HTERT RPE-1 (cell line): ENCODE results near the gene SLC1A3.

Experiments used
- in situ Hi-C: fragments of 300-500 bp; cut with MboI; formaldehyde crosslinking; loops from 4 replicates; pipeline ENCODE4 v1.14.3; 2020; ENCODE audit warnings: low sequenced_read_pairs

The SLC1A3 gene

DNA sequence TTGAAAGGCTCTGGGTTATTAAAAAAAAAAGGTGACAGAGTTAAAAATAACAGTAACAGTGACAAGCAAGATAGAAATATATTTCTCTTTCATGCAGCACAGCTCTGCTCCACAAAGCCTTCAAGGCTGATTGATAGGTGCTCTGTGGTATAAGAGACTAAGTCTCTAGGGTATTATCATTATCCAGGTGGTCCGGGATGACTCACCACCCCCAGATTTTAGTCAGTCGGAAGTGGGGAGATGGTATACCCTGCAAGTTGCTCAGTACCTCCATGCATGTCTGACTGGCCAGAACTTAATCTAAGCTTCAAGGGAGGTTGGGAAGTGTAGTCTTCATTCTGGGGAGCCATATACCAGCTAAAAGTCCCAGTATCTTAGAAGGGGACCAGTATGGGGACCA is 76.1 kb downstream of the SLC1A3 start:
- in situ Hi-C loops, result no loop called here

DNA sequence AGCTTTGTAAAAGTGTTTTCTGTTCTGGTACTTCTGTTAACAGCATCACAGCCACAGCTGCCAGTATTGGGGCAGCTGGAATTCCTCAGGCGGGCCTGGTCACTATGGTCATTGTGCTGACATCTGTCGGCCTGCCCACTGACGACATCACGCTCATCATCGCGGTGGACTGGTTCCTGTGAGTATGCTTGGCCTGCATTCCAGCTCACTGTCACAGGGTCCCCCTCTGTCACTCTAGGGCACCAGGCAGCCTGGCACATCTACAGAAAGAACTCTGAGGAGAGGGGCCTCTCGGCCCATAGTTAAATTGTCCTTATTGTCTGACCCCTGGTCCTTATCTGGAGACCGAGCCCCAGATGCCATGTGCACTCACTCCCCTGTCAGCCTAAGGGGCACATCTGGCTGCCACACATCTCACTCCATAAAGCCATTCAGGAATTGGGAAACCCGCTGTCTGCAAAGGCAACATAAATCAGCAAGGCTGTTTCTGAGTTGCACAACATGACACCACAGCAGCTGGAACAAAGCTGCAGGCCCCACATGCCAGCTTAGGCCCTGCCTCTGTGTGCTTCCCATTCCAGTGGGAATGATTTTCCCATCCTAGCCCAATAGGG is 77.5 kb downstream of the SLC1A3 start:
- in situ Hi-C loops, result no loop called here

- in situ Hi-C loops, result no loop called here
These were observed 79.4 kb downstream of the SLC1A3 start for GRCh38 chr5:36685631-36686288.

GRCh38 chr5:36686881-36687280 is 80.5 kb downstream of the SLC1A3 start:
- in situ Hi-C loops, result no loop called here

- in situ Hi-C loops, result no loop called here
These were observed 82.3 kb downstream of the SLC1A3 start for GRCh38 chr5:36688722-36689121.

DNA sequence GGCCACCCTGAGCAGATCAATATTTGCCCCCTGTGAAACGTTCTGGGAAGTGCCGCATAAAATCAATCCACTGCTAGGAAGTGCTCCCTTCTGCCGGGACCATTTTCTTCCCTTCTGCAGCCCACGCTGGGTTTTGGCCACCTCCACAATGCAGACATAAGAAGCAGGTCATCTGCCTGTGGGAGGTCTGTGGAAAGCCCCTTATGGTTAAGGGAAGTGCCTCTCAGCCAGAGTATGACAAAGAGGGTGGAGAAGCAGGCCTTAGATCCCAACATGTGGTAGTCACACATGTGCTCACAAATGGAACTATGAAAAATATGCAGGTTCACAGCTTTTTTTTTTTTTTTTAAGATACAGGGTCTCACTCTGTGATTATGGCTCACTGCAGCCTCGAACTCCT is 82.8 kb downstream of the SLC1A3 start:
- in situ Hi-C loops, result no loop called here

GRCh38 chr5:36690041-36690961 is 83.9 kb downstream of the SLC1A3 start:
- in situ Hi-C loops, result no loop called here

DNA sequence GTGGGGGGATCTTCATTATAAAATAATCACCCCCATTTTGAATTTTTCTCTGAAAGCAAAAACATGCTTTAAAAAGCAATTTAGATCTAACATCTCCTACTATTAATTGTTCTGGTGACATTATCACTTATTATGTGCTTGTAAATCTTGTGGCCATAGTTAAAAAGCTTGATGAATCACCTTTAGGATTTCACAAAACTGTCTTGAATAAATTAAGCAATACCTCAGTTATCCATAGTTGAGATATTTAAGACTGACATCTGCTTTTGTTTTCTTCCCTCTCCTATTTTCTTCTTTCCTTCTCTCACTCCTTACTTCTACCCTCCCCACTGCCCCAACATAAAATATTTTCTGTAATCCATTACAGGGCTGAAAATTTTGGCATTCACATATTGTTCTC is 84.8 kb downstream of the SLC1A3 start:
- in situ Hi-C loops, result no loop called here

- in situ Hi-C loops, result no loop called here
These were observed 85.4 kb downstream of the SLC1A3 start for GRCh38 chr5:36691696-36692371.

DNA sequence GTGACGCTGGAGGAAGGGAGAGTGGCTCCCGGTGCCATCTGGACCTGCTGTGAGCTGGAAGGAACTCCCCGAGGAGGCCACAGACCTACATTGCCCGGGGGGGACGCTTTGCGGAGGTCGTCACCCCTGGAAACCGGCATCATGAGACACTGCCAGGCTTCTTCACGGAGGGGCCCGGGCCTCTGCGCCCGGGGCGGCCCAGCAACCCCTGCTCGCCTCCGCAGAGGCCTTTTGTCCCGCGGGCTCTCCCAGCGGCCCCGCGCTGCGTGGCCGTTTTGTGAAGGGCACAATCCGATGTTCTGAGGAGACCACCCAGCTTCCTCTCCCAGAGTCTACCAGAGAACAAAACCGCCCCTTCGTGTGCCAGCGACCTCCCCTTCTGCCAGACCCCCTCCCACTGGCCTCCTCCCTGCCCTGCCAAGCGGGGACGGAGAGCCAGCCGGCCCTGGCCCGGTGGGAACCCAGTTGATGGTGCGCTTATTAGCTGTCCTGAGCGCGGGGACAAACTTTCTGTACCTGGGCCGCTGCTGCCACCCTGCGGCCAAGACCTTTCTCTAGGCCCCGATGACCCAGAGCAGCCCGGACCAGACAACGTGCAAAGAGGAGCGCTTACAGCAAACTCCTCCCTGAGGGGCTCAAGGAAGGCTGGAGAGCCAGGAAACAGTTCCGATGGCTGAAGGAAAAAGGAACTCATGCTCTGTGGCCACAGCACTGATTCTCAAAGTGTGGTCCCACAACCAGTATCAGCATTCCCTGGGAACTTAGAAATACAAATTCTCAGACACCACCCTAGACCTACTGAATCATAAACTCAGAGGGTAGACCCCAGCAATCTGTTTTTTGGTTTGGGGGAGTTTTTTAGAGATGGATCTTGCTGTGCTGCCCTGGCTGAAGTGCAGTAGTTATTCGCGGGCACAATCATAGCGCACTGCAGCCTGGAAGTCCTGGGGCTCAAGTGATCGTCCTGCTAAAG is 86.7 kb downstream of the SLC1A3 start:
- in situ Hi-C loops, result no loop called here

DNA sequence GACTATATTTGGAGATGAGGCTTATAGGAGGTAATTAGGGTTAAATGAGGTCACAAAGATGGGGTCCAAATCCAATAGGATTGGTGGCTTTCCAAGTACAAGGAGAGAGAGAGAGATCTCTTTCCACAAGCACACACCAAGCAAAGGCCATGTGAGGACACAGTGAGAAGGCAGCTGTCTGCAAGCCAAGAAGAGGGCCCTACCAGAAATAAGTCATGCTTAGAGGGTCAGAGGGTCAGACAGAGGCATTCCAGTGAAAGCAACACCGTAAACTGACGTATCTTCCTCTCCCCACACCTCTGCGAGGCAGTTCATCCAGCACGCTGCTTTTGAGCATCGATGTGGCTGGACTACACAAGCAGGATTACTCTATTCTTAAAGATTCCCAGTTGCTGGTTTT is 87.9 kb downstream of the SLC1A3 start:
- in situ Hi-C loops, result no loop called here

DNA sequence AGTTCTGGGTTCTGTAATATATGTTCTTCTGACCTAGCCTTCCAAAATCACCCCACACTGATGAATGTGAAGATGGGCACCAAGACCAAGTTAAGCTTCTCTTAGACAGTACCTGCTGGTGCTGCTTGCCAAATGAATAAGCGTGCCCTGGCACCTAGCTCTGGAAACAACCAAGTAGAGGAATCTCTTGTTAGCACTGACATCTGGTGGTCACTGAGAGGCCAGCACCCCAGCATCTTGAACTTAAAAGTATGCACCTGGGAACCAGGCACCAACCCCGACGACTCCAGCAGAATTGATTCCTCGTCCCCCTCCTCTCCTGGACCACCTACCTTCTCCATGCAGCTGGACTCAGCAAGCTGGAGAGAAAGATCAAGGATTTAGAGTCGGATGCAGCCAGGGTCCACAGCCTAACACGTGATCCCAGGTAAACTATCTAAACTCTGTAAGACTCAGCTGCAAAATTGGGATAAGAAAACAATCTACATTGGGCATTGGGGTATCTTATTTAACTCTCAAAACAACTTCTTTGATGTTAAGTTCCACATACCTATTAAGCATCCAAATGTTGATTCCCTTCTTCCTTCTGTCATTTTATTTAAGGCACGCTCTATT is 89.8 kb downstream of the SLC1A3 start:
- in situ Hi-C loops, result no loop called here

DNA sequence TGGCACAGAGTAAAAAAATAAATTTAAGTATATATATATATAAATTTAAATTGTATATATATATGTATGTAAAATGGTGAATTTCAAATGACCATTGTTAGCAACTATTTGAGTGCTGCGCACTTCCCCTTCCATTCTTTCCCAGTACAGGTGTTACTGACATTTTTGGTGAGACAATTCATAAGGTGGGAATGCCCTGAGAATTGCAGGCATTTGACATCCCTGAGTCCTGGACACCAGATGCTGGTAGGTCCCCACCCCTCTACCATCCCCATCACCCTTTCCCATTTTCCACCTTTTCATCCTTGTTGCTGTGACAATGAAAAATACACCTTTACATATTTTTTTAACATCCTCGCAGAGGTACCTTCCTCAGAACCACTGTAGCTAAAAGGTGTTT is 91.6 kb downstream of the SLC1A3 start:
- in situ Hi-C loops, result no loop called here

DNA sequence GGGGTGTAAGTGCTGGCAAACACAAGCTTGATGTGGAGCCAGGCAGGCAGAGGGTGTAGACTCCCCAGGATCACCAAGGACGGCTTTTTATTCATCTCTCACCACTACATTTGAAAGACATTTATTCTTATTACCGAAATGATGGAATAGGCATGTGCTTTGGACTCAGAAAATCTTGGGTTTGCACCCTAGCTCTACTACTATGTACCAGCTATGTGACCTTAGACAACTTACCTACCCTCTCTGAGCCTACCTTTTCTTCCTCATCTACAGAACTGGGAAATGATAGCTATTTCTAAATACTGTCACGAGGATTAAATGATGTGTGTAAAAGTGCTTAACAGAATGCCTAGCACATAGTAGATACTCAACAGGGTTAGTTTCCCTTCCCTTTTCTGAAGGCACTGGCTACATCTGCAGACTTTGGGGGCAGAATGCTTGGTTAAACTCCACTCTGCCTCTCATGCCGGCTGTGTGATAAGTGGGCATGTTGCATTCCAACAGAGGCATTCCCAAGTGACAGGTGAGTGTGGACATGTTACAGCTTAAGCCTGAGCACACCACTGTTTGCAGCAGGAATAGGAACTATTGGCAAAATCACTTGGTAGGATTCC is 94.8 kb downstream of the SLC1A3 start:
- in situ Hi-C loops, result no loop called here

GRCh38 chr5:36703245-36703860 is 96.9 kb downstream of the SLC1A3 start:
- in situ Hi-C loops, result no loop called here

- in situ Hi-C loops, result no loop called here
These were observed 97.7 kb downstream of the SLC1A3 start for GRCh38 chr5:36704131-36704530.

GRCh38 chr5:36705055-36705454 is 98.6 kb downstream of the SLC1A3 start:
- in situ Hi-C loops, result no loop called here

GRCh38 chr5:36706662-36707061 is 100.3 kb downstream of the SLC1A3 start:
- in situ Hi-C loops, result no loop called here

DNA sequence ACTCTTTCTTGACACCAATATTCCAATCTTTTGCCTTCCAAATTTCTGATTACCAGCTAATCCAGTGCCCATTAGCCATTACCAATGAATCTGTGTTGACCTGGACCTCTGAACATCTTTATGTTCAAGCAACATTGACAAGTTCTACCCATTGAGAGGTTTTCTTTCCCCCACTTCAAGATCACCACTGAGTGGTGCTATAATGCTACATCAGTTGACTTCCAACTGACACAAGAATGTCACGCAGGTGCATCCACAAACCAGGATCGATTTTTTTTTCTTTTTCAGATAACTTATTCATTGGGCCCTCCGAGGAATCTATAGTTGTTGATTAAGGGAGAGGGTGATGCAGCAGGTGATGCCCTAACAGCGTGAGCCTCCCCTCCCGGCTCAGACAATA is 102.6 kb downstream of the SLC1A3 start:
- in situ Hi-C loops, result no loop called here
